AG09319 (cell line): ENCODE results near the gene TMEM132C.

Experiments
- DNase-seq: peaks from one replicate; pipeline ENCODE4 v3.0.0-alpha.2; 2010; ENCODE audit warnings: low read depth; ENCODE audit errors: extremely low read depth
- CTCF ChIP-seq: IDR thresholded peaks from 2 replicates; pipeline ENCODE4 v1.5.1; 2011; ENCODE audit warnings: low read depth, mild to moderate bottlenecking, inconsistent platforms, low read length, moderate library complexity

The TMEM132C gene

GRCh38 chr12:128456922-128457321 lies 190.0 kb downstream of the TMEM132C start:
- no peak for DNase-seq
- no peak for TF ChIP-seq CTCF

DNA sequence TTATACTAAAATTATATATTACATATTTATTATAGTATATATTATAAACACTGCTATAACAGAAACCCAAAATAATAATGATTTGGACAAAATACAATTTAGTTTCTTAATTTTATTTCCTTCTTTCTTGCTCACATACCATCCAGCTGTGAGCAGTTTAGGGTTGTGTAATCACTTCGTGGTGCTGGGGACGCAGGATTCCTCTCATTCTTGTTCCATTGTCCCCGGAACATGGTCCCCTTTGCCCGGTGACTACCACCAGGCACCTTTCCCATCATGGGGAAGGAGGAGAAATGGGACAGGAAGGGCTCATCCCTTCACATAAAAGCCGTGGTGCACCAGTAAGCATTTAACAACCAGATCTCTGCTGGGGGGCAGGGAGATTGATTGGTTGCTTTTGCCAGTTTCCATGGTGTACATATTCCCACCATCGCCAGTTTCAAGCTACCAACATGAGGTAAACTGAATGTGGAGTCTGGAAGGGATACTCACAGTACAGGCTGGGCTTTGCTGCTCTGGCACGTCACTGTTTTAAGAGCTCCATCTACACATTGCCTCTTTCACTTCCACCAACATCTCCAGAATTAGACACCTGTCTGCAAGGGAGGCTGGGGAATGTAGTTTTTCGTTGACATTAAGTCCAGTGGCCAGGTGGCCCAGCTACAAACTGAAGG lies 191.5 kb downstream of the TMEM132C start:
- no peak for TF ChIP-seq CTCF

GRCh38 chr12:128459067-128459466 lies 192.1 kb downstream of the TMEM132C start:
- TF ChIP-seq CTCF, result no peak
- no peak for DNase-seq

More for the DNA sequence above, 191.5 kb downstream of the TMEM132C start:
- no peak for DNase-seq

DNA sequence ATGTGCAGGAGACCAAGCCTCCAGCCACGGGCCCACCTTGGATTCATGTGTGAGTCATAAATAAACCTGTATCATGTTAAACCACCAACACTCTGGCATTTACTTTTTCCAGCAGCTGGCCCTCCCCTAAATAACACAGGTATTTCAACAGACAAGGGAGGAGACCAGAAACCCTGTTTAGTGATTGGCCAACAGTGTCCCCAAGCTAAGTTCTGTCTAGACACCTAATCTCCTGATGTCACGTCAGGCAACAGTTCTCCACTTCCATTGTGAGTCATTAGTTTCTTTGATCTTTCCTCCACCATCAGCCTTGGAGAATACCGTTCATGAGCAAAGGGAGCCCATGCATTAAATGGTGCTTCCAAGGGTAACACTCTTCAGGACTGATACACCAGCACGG lies 196.9 kb downstream of the TMEM132C start:
- no peak for DNase-seq
- no peak for TF ChIP-seq CTCF

GRCh38 chr12:128467882-128468281 lies 200.9 kb downstream of the TMEM132C start:
- no peak for TF ChIP-seq CTCF
- DNase-seq, result no peak

- no peak for TF ChIP-seq CTCF
- DNase-seq, result no peak
Observed at GRCh38 chr12:128468926-128469325, 202.0 kb downstream of the TMEM132C start.

- DNase-seq, result no peak
- TF ChIP-seq CTCF, result no peak
Observed at GRCh38 chr12:128471491-128471890, 204.5 kb downstream of the TMEM132C start.
